Spleen (tissue), 7 donors: ENCODE data around the gene ANKRD45.

Experiments used
- CTCF ChIP-seq, 11 experiments: fragments of 200-600 bp in 7 of 11; fragments of 450-650 bp in 4 of 11; sonication (generic) in 4 of 11; IDR thresholded peaks in 8 of 11; conservative IDR thresholded peaks in 3 of 11; 1 replicate in 7 of 11; 2 replicates in 4 of 11; pipeline versions ENCODE4 v1.4.0 to v1.8.0; 2016 to 2021; ENCODE audit warnings: antibody characterized with exemption in 11 of 11, inconsistent platforms in 4 of 11, mild to moderate bottlenecking in 1 of 11
- POLR2A ChIP-seq, 3 donors: fragments of 450-650 bp; IDR thresholded peaks; one replicate each; pipeline ENCODE4 v1.5.1; 2017; ENCODE audit warnings: antibody characterized with exemption in 3 of 3, mild to moderate bottlenecking in 1 of 3
- donor health status: DM: no; HTN: no; CAD: no; lungs with moderate emphysema.
- donor health status: DM: no; HTN: no; CAD: no.
- donor health status: DM: no; HTN: no; CAD: no.

GRCh38 chr1:173580658-173581057, 89.0 kb downstream of the ANKRD45 start:
- TF ChIP-seq CTCF (IDR thresholded peaks at IDR 0.05 in 8 of 11, conservative IDR thresholded peaks at IDR 0.05 in 3 of 11) = no peak
- no peak for TF ChIP-seq POLR2A (IDR thresholded peaks at IDR 0.05)
